WTC11 (cell line): ENCODE data around the gene ALK. TPM values are rescaled to one million over a fixed set of nuclear protein-coding genes. Genes with fewer than 3 reads are reported as not detected.

Experiments used
- ATAC-seq: fragments of 200-7000 bp; cut with Tn5 transposase; 2 replicates; pipeline ENCODE4 v1.10.0; 2021; ENCODE audit warnings: mild to moderate bottlenecking, moderate library complexity
- CTCF ChIA-PET: fragments of 300-600 bp; sonication (Branson Sonifier 250); formaldehyde crosslinking; loops from one replicate; lab custom pipeline; 2021; ENCODE audit warnings: antibody characterized with exemption; lab: Charles Lee
- POLR2A ChIA-PET: fragments of 350-600 bp; sonication (Branson Sonifier 250); formaldehyde crosslinking; loops from one replicate; lab custom pipeline; 2021; ENCODE audit warnings: antibody characterized with exemption; lab: Charles Lee
- DNase-seq: peaks from one replicate; pipeline ENCODE4 v3.0.0; 2021; ENCODE audit warnings: low spot score
- H3K27ac Mint-ChIP-seq: 2 replicates; pipeline ENCODE4 v1.8.0; 2021; ENCODE audit warnings: mixed read lengths
- H3K27me3 Mint-ChIP-seq: 2 replicates; pipeline ENCODE4 v1.8.0; 2021; ENCODE audit warnings: low read depth, mild to moderate bottlenecking, moderate library complexity, mixed read lengths
- H3K36me3 Mint-ChIP-seq: 2 replicates; pipeline ENCODE4 v1.8.0; 2021; ENCODE audit warnings: mixed read lengths
- H3K4me1 Mint-ChIP-seq: 2 replicates; pipeline ENCODE4 v1.8.0; 2022; ENCODE audit warnings: mixed read lengths
- H3K4me3 Mint-ChIP-seq: 2 replicates; pipeline ENCODE4 v1.8.0; 2021; ENCODE audit warnings: mild to moderate bottlenecking, moderate library complexity, mixed read lengths
- H3K9me3 Mint-ChIP-seq: 2 replicates; pipeline ENCODE4 v1.8.0; 2021; ENCODE audit warnings: mixed read lengths
- IRF2 ChIP-seq: sonication (generic); formaldehyde crosslinking; IDR thresholded peaks from 2 replicates; pipeline ENCODE4 v1.8.0; 2022; ENCODE audit warnings: low read depth, missing genetic modification reagents, borderline replicate concordance
- SP1 ChIP-seq: sonication (generic); formaldehyde crosslinking; conservative IDR thresholded peaks from 2 replicates; pipeline ENCODE4 v1.8.1; 2022; ENCODE audit warnings: missing genetic modification reagents
- ZNF263 ChIP-seq: sonication (generic); formaldehyde crosslinking; IDR thresholded peaks from 2 replicates; pipeline ENCODE4 v1.8.1; 2022; ENCODE audit warnings: low read depth, mild to moderate bottlenecking, moderate library complexity, missing genetic modification reagents
- ZNF317 ChIP-seq: sonication (generic); formaldehyde crosslinking; IDR thresholded peaks from 2 replicates; pipeline ENCODE4 v1.8.1; 2023; ENCODE audit warnings: low read depth, mild to moderate bottlenecking, moderate library complexity, missing genetic modification reagents, borderline replicate concordance
- total RNA-seq: library from RNA; stranded (reverse); gene quantifications from 3 replicates; pipeline ENCODE4 v1.2.3, GENCODE V29; 2021
- TF ChIP-seq, protein P1 (sequence below): sonication (generic); formaldehyde crosslinking; IDR thresholded peaks from 2 replicates; pipeline ENCODE4 v1.8.1; 2023; ENCODE audit warnings: mild to moderate bottlenecking, missing genetic modification reagents, borderline replicate concordance
- TF ChIP-seq, protein P2 (sequence below): fragments of 250-450 bp; sonication (Bioruptor Pico); IDR thresholded peaks from 2 replicates; pipeline ENCODE4 v1.9.0; 2021; ENCODE audit warnings: moderate library complexity, mild to moderate bottlenecking, inconsistent platforms, borderline replicate concordance
- TF ChIP-seq, protein P3 (sequence below): sonication (generic); formaldehyde crosslinking; conservative IDR thresholded peaks from 2 replicates; pipeline ENCODE4 v1.8.1; 2023; ENCODE audit warnings: mild to moderate bottlenecking, low read depth, missing genetic modification reagents, moderate library complexity
- TF ChIP-seq, protein P4 (sequence below): sonication (generic); formaldehyde crosslinking; IDR thresholded peaks from 2 replicates; pipeline ENCODE4 v1.8.1; 2022; ENCODE audit warnings: missing genetic modification reagents, borderline replicate concordance
- TF ChIP-seq, protein P5 (sequence below): sonication (generic); formaldehyde crosslinking; IDR thresholded peaks from 2 replicates; pipeline ENCODE4 v1.8.0; 2022; ENCODE audit warnings: mild to moderate bottlenecking, missing genetic modification reagents

The ALK gene
- total RNA-seq, 1 experiment from 2014 or later = not detected

DNA sequence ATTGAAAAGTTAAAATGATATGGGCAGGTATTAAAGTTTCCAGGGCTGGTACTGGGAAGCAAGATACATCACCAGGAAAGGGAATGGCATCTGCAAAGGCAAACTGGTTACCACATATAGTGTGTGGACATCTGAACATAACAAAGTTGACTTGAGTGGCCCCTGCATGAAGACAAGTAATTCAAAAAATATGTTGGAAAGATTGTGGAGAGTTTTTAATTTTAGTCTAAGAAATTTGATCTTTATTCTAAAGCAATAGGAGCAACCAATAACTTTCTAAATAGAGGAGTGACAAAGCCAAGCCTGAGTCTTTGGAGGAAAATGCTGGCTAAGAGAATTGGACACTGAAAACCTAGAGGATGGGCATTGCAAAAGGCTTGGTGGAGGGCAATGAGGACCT lies 278.2 kb downstream of the ALK start (continued):
- TF ChIP-seq, protein P1, sequence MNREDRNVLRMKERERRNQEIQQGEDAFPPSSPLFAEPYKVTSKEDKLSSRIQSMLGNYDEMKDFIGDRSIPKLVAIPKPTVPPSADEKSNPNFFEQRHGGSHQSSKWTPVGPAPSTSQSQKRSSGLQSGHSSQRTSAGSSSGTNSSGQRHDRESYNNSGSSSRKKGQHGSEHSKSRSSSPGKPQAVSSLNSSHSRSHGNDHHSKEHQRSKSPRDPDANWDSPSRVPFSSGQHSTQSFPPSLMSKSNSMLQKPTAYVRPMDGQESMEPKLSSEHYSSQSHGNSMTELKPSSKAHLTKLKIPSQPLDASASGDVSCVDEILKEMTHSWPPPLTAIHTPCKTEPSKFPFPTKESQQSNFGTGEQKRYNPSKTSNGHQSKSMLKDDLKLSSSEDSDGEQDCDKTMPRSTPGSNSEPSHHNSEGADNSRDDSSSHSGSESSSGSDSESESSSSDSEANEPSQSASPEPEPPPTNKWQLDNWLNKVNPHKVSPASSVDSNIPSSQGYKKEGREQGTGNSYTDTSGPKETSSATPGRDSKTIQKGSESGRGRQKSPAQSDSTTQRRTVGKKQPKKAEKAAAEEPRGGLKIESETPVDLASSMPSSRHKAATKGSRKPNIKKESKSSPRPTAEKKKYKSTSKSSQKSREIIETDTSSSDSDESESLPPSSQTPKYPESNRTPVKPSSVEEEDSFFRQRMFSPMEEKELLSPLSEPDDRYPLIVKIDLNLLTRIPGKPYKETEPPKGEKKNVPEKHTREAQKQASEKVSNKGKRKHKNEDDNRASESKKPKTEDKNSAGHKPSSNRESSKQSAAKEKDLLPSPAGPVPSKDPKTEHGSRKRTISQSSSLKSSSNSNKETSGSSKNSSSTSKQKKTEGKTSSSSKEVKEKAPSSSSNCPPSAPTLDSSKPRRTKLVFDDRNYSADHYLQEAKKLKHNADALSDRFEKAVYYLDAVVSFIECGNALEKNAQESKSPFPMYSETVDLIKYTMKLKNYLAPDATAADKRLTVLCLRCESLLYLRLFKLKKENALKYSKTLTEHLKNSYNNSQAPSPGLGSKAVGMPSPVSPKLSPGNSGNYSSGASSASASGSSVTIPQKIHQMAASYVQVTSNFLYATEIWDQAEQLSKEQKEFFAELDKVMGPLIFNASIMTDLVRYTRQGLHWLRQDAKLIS (CRISPR knock-in tag) = no peak
- TF ChIP-seq, protein P2, sequence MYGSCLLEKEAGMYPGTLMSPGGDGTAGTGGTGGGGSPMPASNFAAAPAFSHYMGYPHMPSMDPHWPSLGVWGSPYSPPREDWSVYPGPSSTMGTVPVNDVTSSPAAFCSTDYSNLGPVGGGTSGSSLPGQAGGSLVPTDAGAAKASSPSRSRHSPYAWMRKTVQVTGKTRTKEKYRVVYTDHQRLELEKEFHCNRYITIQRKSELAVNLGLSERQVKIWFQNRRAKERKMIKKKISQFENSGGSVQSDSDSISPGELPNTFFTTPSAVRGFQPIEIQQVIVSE (CRISPR knock-in tag) = no peak
- TF ChIP-seq, protein P3, sequence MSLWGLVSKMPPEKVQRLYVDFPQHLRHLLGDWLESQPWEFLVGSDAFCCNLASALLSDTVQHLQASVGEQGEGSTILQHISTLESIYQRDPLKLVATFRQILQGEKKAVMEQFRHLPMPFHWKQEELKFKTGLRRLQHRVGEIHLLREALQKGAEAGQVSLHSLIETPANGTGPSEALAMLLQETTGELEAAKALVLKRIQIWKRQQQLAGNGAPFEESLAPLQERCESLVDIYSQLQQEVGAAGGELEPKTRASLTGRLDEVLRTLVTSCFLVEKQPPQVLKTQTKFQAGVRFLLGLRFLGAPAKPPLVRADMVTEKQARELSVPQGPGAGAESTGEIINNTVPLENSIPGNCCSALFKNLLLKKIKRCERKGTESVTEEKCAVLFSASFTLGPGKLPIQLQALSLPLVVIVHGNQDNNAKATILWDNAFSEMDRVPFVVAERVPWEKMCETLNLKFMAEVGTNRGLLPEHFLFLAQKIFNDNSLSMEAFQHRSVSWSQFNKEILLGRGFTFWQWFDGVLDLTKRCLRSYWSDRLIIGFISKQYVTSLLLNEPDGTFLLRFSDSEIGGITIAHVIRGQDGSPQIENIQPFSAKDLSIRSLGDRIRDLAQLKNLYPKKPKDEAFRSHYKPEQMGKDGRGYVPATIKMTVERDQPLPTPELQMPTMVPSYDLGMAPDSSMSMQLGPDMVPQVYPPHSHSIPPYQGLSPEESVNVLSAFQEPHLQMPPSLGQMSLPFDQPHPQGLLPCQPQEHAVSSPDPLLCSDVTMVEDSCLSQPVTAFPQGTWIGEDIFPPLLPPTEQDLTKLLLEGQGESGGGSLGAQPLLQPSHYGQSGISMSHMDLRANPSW (CRISPR knock-in tag) = no peak
- TF ChIP-seq ZNF317 (CRISPR knock-in tag) = no peak
- no peak for TF ChIP-seq ZNF263 (CRISPR knock-in tag)

DNA sequence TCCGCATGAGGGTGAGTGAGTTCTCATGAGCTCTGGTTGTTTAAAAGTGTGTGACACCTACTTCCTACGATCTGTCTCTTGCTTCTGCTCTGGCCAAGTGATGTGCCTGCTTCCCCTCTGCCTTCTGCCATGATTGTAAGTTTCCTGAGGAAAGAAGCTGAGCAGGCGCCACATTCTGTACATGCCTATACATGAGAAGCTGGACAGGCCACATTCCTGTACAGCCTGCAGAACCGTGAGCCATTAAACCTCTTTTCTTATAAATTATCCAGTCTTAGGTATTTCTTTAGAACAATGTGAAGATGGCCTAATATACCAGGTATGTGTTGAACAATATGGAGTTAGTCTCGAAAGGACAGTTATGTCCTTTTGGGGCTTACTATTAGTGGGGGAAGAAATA lies 281.0 kb downstream of the ALK start:
- ChIA-PET CTCF (interaction anchor here (1.3 kb wide), 1 partner anchor 15 kb away, joined by 3 read pairs; no protein-coding TSS in a partner anchor), POLR2A (no interaction called here)
- H3K27me3 Mint-ChIP-seq = no peaks in the 10 kb centered on the region; the same call in 1 of the 2 replicates
- no peaks in the 10 kb centered on the region for H3K36me3 Mint-ChIP-seq
- TF ChIP-seq, protein P4, sequence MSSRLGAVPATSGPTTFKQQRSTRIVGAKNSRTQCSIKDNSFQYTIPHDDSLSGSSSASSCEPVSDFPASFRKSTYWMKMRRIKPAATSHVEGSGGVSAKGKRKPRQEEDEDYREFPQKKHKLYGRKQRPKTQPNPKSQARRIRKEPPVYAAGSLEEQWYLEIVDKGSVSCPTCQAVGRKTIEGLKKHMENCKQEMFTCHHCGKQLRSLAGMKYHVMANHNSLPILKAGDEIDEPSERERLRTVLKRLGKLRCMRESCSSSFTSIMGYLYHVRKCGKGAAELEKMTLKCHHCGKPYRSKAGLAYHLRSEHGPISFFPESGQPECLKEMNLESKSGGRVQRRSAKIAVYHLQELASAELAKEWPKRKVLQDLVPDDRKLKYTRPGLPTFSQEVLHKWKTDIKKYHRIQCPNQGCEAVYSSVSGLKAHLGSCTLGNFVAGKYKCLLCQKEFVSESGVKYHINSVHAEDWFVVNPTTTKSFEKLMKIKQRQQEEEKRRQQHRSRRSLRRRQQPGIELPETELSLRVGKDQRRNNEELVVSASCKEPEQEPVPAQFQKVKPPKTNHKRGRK (CRISPR knock-in tag) = no peak
- TF ChIP-seq, protein P3 (CRISPR knock-in tag) = no peak
- ATAC-seq = no peak
- no peak for DNase-seq
- no peak overlapping the region for H3K4me3 Mint-ChIP-seq
- H3K27ac Mint-ChIP-seq = no peak overlapping the region
- H3K9me3 Mint-ChIP-seq = peaks cover 5% of the 10 kb centered on the region; the same call in 1 of the 2 replicates
- no peaks in the 10 kb centered on the region; the same call in 1 of the 2 replicates for H3K4me1 Mint-ChIP-seq

DNA sequence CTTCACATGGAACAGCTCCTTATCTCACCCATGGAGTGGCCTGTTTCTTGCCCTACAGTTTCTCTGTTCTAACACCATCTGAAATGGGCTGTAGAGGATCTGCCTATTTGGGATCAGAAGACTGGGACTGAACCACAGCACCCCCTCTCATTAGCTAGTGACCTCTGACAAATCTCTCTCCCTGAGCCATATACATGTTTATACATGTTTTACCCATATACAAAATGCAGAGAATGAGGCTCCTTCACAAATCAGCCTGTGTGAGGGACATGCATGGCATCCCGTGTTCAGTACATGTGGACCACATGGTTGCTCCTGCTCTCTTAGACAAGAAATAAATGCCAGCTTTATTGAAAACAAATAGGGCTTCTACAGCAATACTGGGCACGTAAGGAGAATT lies 282.7 kb downstream of the ALK start:
- no peak overlapping the region for H3K27ac Mint-ChIP-seq
- no peak overlapping the region for H3K4me3 Mint-ChIP-seq
- H3K27me3 Mint-ChIP-seq = no peaks in the 10 kb centered on the region; the same call in 1 of the 2 replicates
- H3K4me1 Mint-ChIP-seq = no peaks in the 10 kb centered on the region; the same call in 1 of the 2 replicates
- peaks cover 5% of the 10 kb centered on the region; the same call in 1 of the 2 replicates for H3K9me3 Mint-ChIP-seq
- no peak for DNase-seq
- TF ChIP-seq IRF2 (no peak), SP1 (no peak)
- TF ChIP-seq, protein P5, sequence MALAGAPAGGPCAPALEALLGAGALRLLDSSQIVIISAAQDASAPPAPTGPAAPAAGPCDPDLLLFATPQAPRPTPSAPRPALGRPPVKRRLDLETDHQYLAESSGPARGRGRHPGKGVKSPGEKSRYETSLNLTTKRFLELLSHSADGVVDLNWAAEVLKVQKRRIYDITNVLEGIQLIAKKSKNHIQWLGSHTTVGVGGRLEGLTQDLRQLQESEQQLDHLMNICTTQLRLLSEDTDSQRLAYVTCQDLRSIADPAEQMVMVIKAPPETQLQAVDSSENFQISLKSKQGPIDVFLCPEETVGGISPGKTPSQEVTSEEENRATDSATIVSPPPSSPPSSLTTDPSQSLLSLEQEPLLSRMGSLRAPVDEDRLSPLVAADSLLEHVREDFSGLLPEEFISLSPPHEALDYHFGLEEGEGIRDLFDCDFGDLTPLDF (CRISPR knock-in tag) = no peak
- POLR2A ChIA-PET = no interaction called here
- H3K36me3 Mint-ChIP-seq = no peaks in the 10 kb centered on the region
- CTCF ChIA-PET = no interaction called here
- no peak for ATAC-seq
